ENCODE results near the gene OOSP4A. TPM values are rescaled to one million over a fixed set of nuclear protein-coding genes. Genes with fewer than 3 reads are reported as not detected.

The OOSP4A gene
- total and polyA plus RNA-seq, 2 of the 13 experiments (the other 11 are each of a cell fraction or from before 2014, with no cell fraction given), result not detected

GRCh38 chr11:59997800-59998199, 34.0 kb downstream of the OOSP4A start:
- POLR2A ChIA-PET, result no interaction called here
- 1% methylated on average over 2 of the region's 2 CpGs for WGBS (ENCODE audit: low lambda C conversion rate)
- no peak for TF ChIP-seq NFYB (CRISPR knock-in tag; IDR thresholded peaks at IDR 0.05)
- no peak for TF ChIP-seq MXD4 (CRISPR knock-in tag; IDR thresholded peaks at IDR 0.05)
- TF ChIP-seq FOSL1 (CRISPR knock-in tag; IDR thresholded peaks at IDR 0.05; ENCODE audit: borderline replicate concordance), result no peak
- TF ChIP-seq ZNF383 (CRISPR knock-in tag; IDR thresholded peaks at IDR 0.05; ENCODE audit: borderline replicate concordance), result no peak
- TF ChIP-seq PPARG (CRISPR knock-in tag; conservative IDR thresholded peaks at IDR 0.05), result no peak
- no peak for TF ChIP-seq GLI4 (CRISPR knock-in tag; IDR thresholded peaks at IDR 0.05; ENCODE audit: borderline replicate concordance)
- TF ChIP-seq ZNF691 (CRISPR knock-in tag; IDR thresholded peaks at IDR 0.05; ENCODE audit: borderline replicate concordance, low read depth), result no peak
- no peak for TF ChIP-seq ZBTB21 (CRISPR knock-in tag; IDR thresholded peaks at IDR 0.05)
- TF ChIP-seq NPAS2 (CRISPR knock-in tag; IDR thresholded peaks at IDR 0.05; ENCODE audit: borderline replicate concordance), result no peak
- TF ChIP-seq ARID5B (CRISPR knock-in tag; IDR thresholded peaks at IDR 0.05), result no peak
- TF ChIP-seq CHD4 (IDR thresholded peaks at IDR 0.05; ENCODE audit: borderline replicate concordance, low read length), result no peak
- no peak for TF ChIP-seq REL (CRISPR knock-in tag; conservative IDR thresholded peaks at IDR 0.05)
- TF ChIP-seq GATAD1 (CRISPR knock-in tag; IDR thresholded peaks at IDR 0.05), result no peak
- TF ChIP-seq NKX3-1 (CRISPR knock-in tag; IDR thresholded peaks at IDR 0.05), result no peak
- TF ChIP-seq STAG1 (CRISPR knock-in tag; IDR thresholded peaks at IDR 0.05), result no peak
- no peak for TF ChIP-seq JUND (CRISPR knock-in tag; IDR thresholded peaks at IDR 0.05)
- no peak for TF ChIP-seq TERF1 (CRISPR knock-in tag; IDR thresholded peaks at IDR 0.05)
- TF ChIP-seq DDIT3 (CRISPR knock-in tag; IDR thresholded peaks at IDR 0.05), result no peak
- Histone ChIP-seq H3K27me3 (ENCODE audit: control insufficient read depth in 1 of 2, insufficient read depth in 2 of 2, low read length in 2 of 2) (no peaks in the 10 kb centered on the region), H3K9ac (ENCODE audit: insufficient read depth, low read depth, low read length) (no peak overlapping the region), H3K36me3 (replicated peaks in 1 of 2; ENCODE audit: control insufficient read depth in 1 of 2, insufficient read depth in 2 of 2, low read length in 2 of 2) (no peaks in the 10 kb centered on the region), H3K9me3 (ENCODE audit: low read length) (no peaks in the 10 kb centered on the region), H3K4me1 (ENCODE audit: insufficient read depth, low read length) (no peaks in the 10 kb centered on the region), H3K27ac (ENCODE audit: extremely low read length, insufficient read depth, low read length) (no peak overlapping the region), H3K4me3 (replicated peaks in 1 of 3; ENCODE audit: insufficient read depth in 1 of 3, low read depth in 2 of 3, low read length in 3 of 3) (no peak overlapping the region), H4K20me1 (ENCODE audit: insufficient read depth, low read length) (no peaks in the 10 kb centered on the region), H2AFZ (ENCODE audit: low read length) (no peak overlapping the region), H3K4me2 (ENCODE audit: low read depth, low read length) (no peak overlapping the region), H3K79me2 (ENCODE audit: insufficient read depth, low read length) (no peaks in the 10 kb centered on the region)
- FAIRE-seq (no peak), ATAC-seq (no peak), DNase-seq (ENCODE audit: low spot score) (no peak)
- in situ Hi-C loops (cut with HindIII; ENCODE audit: extremely low pct_ligation_motif_present, low pct_unique_long_range_greater_than_20kb) (no loop called here), intact Hi-C loops (cut with micrococcal nuclease; ENCODE audit: unreplicated experiment) (no loop called here)
- BruUV-seq (replicated peaks), result no TSS peak
- CTCF ChIA-PET (ENCODE audit: low intra/inter-chr PET ratio, low total read pairs), result no interaction called here
